NCI-H446 treated with DMSO at 0.1 percent for 48 hours (cell line): ENCODE results near the gene ALDH3A1.

ENCODE experiments used
- DNase-seq: peaks from one replicate; lab custom pipeline; 2025; lab: John Stamatoyannopoulos, UW

The ALDH3A1 gene

DNA sequence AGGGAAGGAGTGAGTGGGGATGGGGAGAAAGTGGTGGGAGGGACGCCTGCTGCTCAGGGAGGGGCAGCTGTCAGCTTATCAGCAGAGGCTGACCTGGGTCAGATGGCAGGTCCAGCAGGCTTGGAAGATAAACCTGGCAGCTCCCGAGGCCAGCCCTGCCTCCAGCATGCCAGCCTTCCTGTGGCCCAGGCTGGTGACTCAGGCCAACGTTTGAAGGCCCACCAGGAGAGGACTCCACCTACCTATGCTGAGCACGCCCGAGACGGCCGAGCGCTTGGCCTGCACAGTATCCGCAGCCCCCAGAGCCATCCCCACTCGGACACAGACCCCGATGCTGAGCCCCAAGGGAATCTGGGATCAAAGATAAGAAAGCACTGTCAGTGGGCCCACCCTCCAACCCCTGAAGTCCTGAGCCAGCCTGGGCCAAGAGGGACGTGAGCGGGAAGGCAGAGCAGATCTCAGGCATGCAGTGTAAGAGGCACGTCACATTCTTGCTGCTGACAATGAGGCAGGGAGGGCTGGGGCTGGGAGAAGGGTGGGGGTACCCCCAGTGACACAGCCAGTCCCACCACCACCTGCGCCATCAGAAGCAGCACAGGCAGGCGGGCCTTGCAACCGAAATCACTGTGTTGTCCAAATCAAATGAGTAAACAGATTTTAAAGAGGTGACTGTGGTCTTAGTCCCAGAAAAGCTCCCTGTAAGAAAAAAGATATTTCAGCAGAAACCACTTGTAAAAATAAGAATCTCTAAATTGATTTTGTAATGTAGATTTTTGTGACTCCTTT lies 44.1 kb downstream of the ALDH3A1 start:
- no peak for DNase-seq

- DNase-seq = no peak
Measured at GRCh38 chr17:19703106-19703827, 44.8 kb downstream of the ALDH3A1 start.

DNA sequence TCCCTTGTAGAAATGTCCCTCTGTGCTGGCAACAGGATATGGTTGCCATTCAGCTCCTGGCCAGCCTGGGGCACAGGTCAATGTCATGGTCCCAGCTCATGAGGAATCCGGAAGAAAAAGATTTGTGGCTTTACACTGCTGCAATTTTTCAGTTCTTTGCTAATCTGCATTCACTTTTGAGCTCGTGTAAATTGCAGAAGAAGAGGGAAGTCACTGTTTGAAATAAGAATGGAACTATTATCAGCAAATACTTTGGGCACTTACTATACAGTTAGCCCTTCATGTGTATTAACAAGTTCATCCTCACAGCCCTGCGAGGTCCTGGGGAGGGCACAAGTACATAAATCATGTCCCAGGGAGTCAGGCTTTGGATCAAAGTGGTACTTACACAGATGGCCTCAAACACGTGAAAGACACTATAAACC lies 45.9 kb downstream of the ALDH3A1 start:
- DNase-seq = no peak
